Heart right ventricle (tissue), 16 donors: ENCODE measurements around the gene ACVR1. TPM values are rescaled to one million over a fixed set of nuclear protein-coding genes. Genes with fewer than 3 reads are reported as not detected.
"Not testable (repeated sequence)": the region's sequence is repeated elsewhere in the genome, so short reads cannot be mapped to it uniquely, and the experiment has no call there.

ENCODE experiments used
- ATAC-seq, 8 donors: fragments of 200-7000 bp; cut with Tn5 transposase; one replicate each; pipeline ENCODE4 v1.9.1; 2020; ENCODE audit warnings: mild to moderate bottlenecking in 8 of 8, moderate library complexity in 8 of 8, moderate number of reproducible peaks in 1 of 8
- DNase-seq, 2 donors: peaks; one replicate each; pipeline ENCODE4 v3.0.0-alpha.2; 2020
- H3K27ac ChIP-seq, 10 donors: fragments of 200-600 bp; sonication (generic) in 2 of 10; one replicate each; pipeline versions ENCODE4 v1.5.0 to v1.8.0; 2020 to 2022; ENCODE audit warnings: mild to moderate bottlenecking in 3 of 10
- H3K27me3 ChIP-seq, 7 donors: fragments of 200-600 bp; one replicate each; pipeline ENCODE4 v1.8.0; 2021 to 2022; ENCODE audit warnings: mild to moderate bottlenecking in 2 of 7
- H3K36me3 ChIP-seq, 9 donors: fragments of 200-600 bp; sonication (generic) in 1 of 9; one replicate each; pipeline versions ENCODE4 v1.5.0 to v1.8.0; 2020 to 2022; ENCODE audit warnings: mild to moderate bottlenecking in 2 of 9
- H3K4me1 ChIP-seq, 9 donors: fragments of 200-600 bp; sonication (generic) in 1 of 9; one replicate each; pipeline versions ENCODE4 v1.5.0 to v1.8.0; 2020 to 2022; ENCODE audit warnings: mild to moderate bottlenecking in 4 of 9
- H3K4me3 ChIP-seq, 10 donors: fragments of 200-600 bp; sonication (generic) in 2 of 10; one replicate each; pipeline versions ENCODE4 v1.5.0 to v1.8.0; 2020 to 2022; ENCODE audit warnings: mild to moderate bottlenecking in 7 of 10, moderate library complexity in 2 of 10
- H3K9me3 ChIP-seq, 11 donors: fragments of 200-600 bp in 10 of 11; sonication (generic) in 2 of 11; one replicate each; pipeline versions ENCODE4 v1.5.0 to v1.8.0; 2013 to 2022; ENCODE audit warnings: mild to moderate bottlenecking in 2 of 11, control low read depth in 1 of 11, moderate library complexity in 1 of 11
- CTCF ChIP-seq, 9 donors: fragments of 200-600 bp; sonication (generic) in 2 of 9; IDR thresholded peaks; one replicate each; pipeline versions ENCODE4 v1.5.0 to v1.8.0; 2021 to 2022; ENCODE audit warnings: antibody characterized with exemption in 9 of 9, mild to moderate bottlenecking in 5 of 9, moderate library complexity in 1 of 9
- WGBS, 2 donors: extraction: QIAGEN DNeasy Blood & Tissue Kit; methylation state at CpG; one replicate each; pipeline ENCODE4 v1.1.7; 2013; ENCODE audit warnings: inconsistent platforms in 1 of 2; 5-methylcytosine and 5-hydroxymethylcytosine counted together
- intact Hi-C, 10 donors: fragments of 100-400 bp; cut with DNase I; formaldehyde crosslinking; loops; one replicate each; pipeline versions ENCODE4 v1.11.1 to v1.14.2; 2022
- polyA plus RNA-seq, 2 donors: library from polyadenylated mRNA; stranded (reverse); fragments of 200-250 nt; gene quantifications; one replicate each; pipeline ENCODE4 v1.2.3, GENCODE V29; 2013
- total RNA-seq, 10 donors: library from RNA; stranded (reverse); fragmentation: NEBNext Ultra II Directional in 3 of 10; extraction: Animal tissue kit (Norgen Biotek cat#: 25700) in 3 of 10; gene quantifications; one replicate each; pipeline versions ENCODE4 v1.2.1 to v1.2.4, GENCODE V29; 2021 to 2023
- donor health status: Arrhythmogenic right ventricular cardiomyopathy.
- donor health status: ischemic (EF 13 %, LVEDD 7.1; RV severe dilation, severe dysfunction).
- donor health status: healthy with polysubstance abuse.
- donor health status: DM: no; HTN: yes; CAD: no.
- donor health status: DM: no; HTN: no; CAD: no.
- donor health status: ischemic (EF 25% LVEDD 6.9; RV normal size, moderate dysfunction).
- donor health status: ischemic (EF 25% LVEDD 5.7; RV mildly dilated, moderate dysfunction).
- donor health status: healthy.
- donor health status: DM: yes; HTN: yes; CAD: no.
- donor health status: Ischemic cardiomyopathy.
- donor health status: ischemic (EF 35%, LVEDD 5.7; RV mildly dilated, moderate dysfunction).
- donor health status: nonischemic (EF 11% LVEDD 7.7; RV severe dilation, severe dysfunction).
- donor health status: DM: yes; HTN: yes; CAD: no.
- donor health status: PGD.
- donor health status: ischemic (EF 29% LVEDD 5.4; RV normal size, mild dysfunction).
- donor health status: nonischemic (EF 23%, LVEDD 6.1; RV moderate dilation, normal function).

The ACVR1 gene
- total and polyA plus RNA-seq, 12 donors: 4.2 to 32.7 (median 22.2) TPM

GRCh38 chr2:157720504-157720903 lies 155.6 kb downstream of the ACVR1 start:
- DNase-seq (no peak), ATAC-seq (no peak)
- Histone ChIP-seq H3K4me3 (no peak overlapping the region), H3K9me3 (peaks cover 0 to 46% (median 18%) of the 10 kb centered on the region in 11 donors), H3K27me3 (no peaks in the 10 kb centered on the region), H3K36me3 (peaks cover 0 to 85% (median 5%) of the 10 kb centered on the region in 9 donors), H3K4me1 (no peaks in the 10 kb centered on the region), H3K27ac (no peak overlapping the region)
- WGBS, 2 donors: 89 to 96% methylated on average over 2 of the region's 2 CpGs
- TF ChIP-seq CTCF (IDR thresholded peaks at IDR 0.05): no peak
- intact Hi-C loops: no loop called here

GRCh38 chr2:157704653-157705052 lies 171.5 kb downstream of the ACVR1 start:
- ATAC-seq: not testable (repeated sequence)
- peaks cover 0 to 63% (median 25%) of the 10 kb centered on the region in 11 donors for H3K9me3 ChIP-seq

GRCh38 chr2:157704148-157704547 lies 172.0 kb downstream of the ACVR1 start:
- peaks cover 0 to 59% (median 25%) of the 10 kb centered on the region in 11 donors for H3K9me3 ChIP-seq
- 96 to 99% methylated on average over 6 of the region's 6 CpGs for WGBS, 2 donors
- ATAC-seq, DNase-seq, H3K4me3 ChIP-seq, H3K4me1 ChIP-seq, H3K36me3 ChIP-seq, H3K27me3 ChIP-seq, H3K27ac ChIP-seq, intact Hi-C loops: not testable (repeated sequence)

More at GRCh38 chr2:157704653-157705052, 171.5 kb downstream of the ACVR1 start:
- WGBS, 2 donors: 87 to 88% methylated on average over 5 of the region's 5 CpGs
- H3K4me1 ChIP-seq, H3K27me3 ChIP-seq, H3K4me3 ChIP-seq, H3K27ac ChIP-seq, intact Hi-C loops, DNase-seq, H3K36me3 ChIP-seq: not testable (repeated sequence)

DNA sequence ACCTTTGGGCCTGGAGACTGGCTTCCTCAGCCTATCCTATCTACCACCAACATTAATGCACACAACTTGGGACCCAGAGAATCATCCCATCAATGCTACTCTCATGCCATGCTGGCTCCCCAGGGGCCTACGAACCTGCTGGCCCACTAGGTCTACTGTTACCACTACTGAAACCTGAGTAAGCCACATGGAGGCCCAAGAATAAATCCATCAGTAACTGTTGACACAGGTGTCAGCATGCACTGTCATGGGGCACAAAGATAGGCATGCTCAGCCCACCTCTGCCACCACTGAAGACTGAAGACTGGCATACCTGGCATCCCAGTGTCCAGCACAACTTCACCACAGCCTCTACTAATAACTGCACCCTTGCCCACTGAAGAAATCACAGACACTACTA lies 176.3 kb downstream of the ACVR1 start:
- ATAC-seq: no peak
- 93 to 100% methylated on average over 1 of the region's 1 CpG for WGBS, 2 donors
- no peaks in the 10 kb centered on the region for H3K27me3 ChIP-seq
- no peaks in the 10 kb centered on the region for H3K36me3 ChIP-seq
- H3K4me1 ChIP-seq: no peaks in the 10 kb centered on the region
- no peak for DNase-seq
- H3K9me3 ChIP-seq: peaks cover 0 to 50% (median 25%) of the 10 kb centered on the region in 11 donors
- H3K4me3 ChIP-seq: no peak overlapping the region
- H3K27ac ChIP-seq: no peak overlapping the region
- TF ChIP-seq CTCF (IDR thresholded peaks at IDR 0.05): no peak
- intact Hi-C loops: no loop called here

GRCh38 chr2:157699009-157699408 lies 177.1 kb downstream of the ACVR1 start:
- DNase-seq (no peak), ATAC-seq (no peak)
- no peak for TF ChIP-seq CTCF (IDR thresholded peaks at IDR 0.05)
- no peaks in the 10 kb centered on the region for H3K36me3 ChIP-seq
- no peak overlapping the region for H3K4me3 ChIP-seq
- no peak overlapping the region for H3K27ac ChIP-seq
- H3K4me1 ChIP-seq: no peaks in the 10 kb centered on the region
- no peaks in the 10 kb centered on the region for H3K27me3 ChIP-seq
- intact Hi-C loops: no loop called here
- 82 to 86% methylated on average over 3 of the region's 3 CpGs for WGBS, 2 donors
- H3K9me3 ChIP-seq: peaks cover 0 to 44% (median 21%) of the 10 kb centered on the region in 11 donors
